Endodermal cell (in vitro differentiated cells): ENCODE measurements around the gene RPTN. TPM values are rescaled to one million over a fixed set of nuclear protein-coding genes. Genes with fewer than 3 reads are reported as not detected.
"Not testable (repeated sequence)": the region's sequence is repeated elsewhere in the genome, so short reads cannot be mapped to it uniquely, and the experiment has no call there.

Source experiments
- DNase-seq: peaks from one replicate; pipeline ENCODE4 v3.0.0-alpha.2; 2017
- H3K27ac ChIP-seq: 2 replicates; pipeline ENCODE4 v1.5.1; 2013; ENCODE audit warnings: mild to moderate bottlenecking, low read depth, low read length, moderate library complexity
- H3K27me3 ChIP-seq: 2 replicates; pipeline ENCODE4 v1.6.1; 2013; ENCODE audit warnings: mild to moderate bottlenecking, low read length, moderate library complexity; ENCODE audit not compliant: insufficient read depth, control insufficient read depth, poor library complexity, severe bottlenecking
- H3K36me3 ChIP-seq: 2 replicates; pipeline ENCODE4 v1.7.0; 2013; ENCODE audit warnings: mild to moderate bottlenecking, low read length, moderate library complexity; ENCODE audit not compliant: control insufficient read depth, insufficient read depth
- H3K4me1 ChIP-seq: one replicate; pipeline ENCODE4 v1.7.0; 2013; ENCODE audit warnings: low read length; ENCODE audit not compliant: control insufficient read depth, insufficient read depth
- H3K4me3 ChIP-seq: 2 replicates; pipeline ENCODE4 v1.5.1; 2013; ENCODE audit warnings: mild to moderate bottlenecking, low read length, moderate library complexity
- H3K9ac ChIP-seq: 2 replicates; pipeline ENCODE4 v1.6.1; 2013; ENCODE audit warnings: mild to moderate bottlenecking, low read length, moderate library complexity; ENCODE audit not compliant: poor library complexity, severe bottlenecking; ENCODE audit errors: extremely low read depth
- H3K9me3 ChIP-seq: 2 replicates; pipeline ENCODE4 v1.6.1; 2013; ENCODE audit warnings: mild to moderate bottlenecking, low read length, moderate library complexity; ENCODE audit not compliant: control insufficient read depth
- H3K27ac Mint-ChIP-seq: 2 replicates; pipeline ENCODE4 v1.8.0; 2020; ENCODE audit warnings: mixed read lengths
- H3K27me3 Mint-ChIP-seq: 2 replicates; pipeline ENCODE4 v1.8.0; 2021; ENCODE audit warnings: mild to moderate bottlenecking, mixed read lengths; ENCODE audit not compliant: insufficient read depth
- H3K36me3 Mint-ChIP-seq: 2 replicates; pipeline ENCODE4 v1.8.0; 2020; ENCODE audit warnings: low read depth, mixed read lengths
- H3K4me1 Mint-ChIP-seq: 2 replicates; pipeline ENCODE4 v1.8.0; 2020; ENCODE audit warnings: mixed read lengths
- H3K4me3 Mint-ChIP-seq: 2 replicates; pipeline ENCODE4 v1.8.0; 2020; ENCODE audit warnings: mild to moderate bottlenecking, moderate library complexity, mixed read lengths
- H3K9me3 Mint-ChIP-seq: 2 replicates; pipeline ENCODE4 v1.8.0; 2020; ENCODE audit warnings: mild to moderate bottlenecking, mixed read lengths
- WGBS, 2 experiments: methylation state at CpG; one replicate each; pipeline versions ENCODE4 v1.1.5 to v1.1.7; 2013; ENCODE audit warnings: missing lambda C conversion rate in 2 of 2, mixed read lengths in 1 of 2; ENCODE audit not compliant: insufficient coverage in 1 of 2, insufficient read length in 1 of 2; 5-methylcytosine and 5-hydroxymethylcytosine counted together
- total RNA-seq, 2 donors: library from RNA; stranded (reverse); fragmentation: NEBNext Ultra II Directional in 1 of 2; extraction: Animal tissue kit (Norgen Biotek cat#: 25700) in 1 of 2; gene quantifications; 2 replicates in 1 of 2; 3 replicates in 1 of 2; pipeline ENCODE4 v1.2.1, GENCODE V29; 2021
- TF ChIP-seq, protein P1 (sequence below): fragments of 200-600 bp; sonication (generic); conservative IDR thresholded peaks from 2 replicates; pipeline ENCODE4 v1.5.0; 2021; ENCODE audit warnings: antibody characterized with exemption, mild to moderate bottlenecking

The RPTN gene
- total RNA-seq, 2 donors from 2014 or later: not detected

DNA sequence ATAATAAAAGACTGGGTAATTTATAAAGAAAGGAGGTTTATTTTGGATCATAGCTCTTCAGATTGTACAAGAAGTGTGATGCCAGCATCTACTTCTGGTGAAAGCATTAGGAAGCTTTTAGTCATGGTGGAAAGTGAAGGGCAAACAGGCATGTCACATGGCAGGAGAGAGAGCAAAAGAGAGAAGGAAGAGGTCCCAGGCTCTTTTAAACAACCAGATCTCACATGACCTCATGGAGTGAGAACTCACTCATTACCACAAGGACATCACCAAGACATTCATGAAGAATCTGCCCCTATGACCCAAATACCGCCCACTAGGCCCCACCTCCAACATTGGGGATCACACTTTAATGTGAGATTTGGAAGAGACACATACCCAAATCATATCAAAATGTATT, 10.0 kb downstream of the RPTN start:
- Mint-ChIP-seq H3K9me3 (peaks cover 69% of the 10 kb centered on the region), H3K4me1 (no peaks in the 10 kb centered on the region), H3K4me3 (no peak overlapping the region), H3K27me3 (no peaks in the 10 kb centered on the region), H3K36me3 (no peaks in the 10 kb centered on the region), H3K27ac (no peak overlapping the region)
- Histone ChIP-seq H3K9me3 (peaks cover 62% of the 10 kb centered on the region), H3K4me1 (no peaks in the 10 kb centered on the region), H3K27ac (no peak overlapping the region), H3K4me3 (no peak overlapping the region), H3K36me3 (no peaks in the 10 kb centered on the region), H3K9ac (no peak overlapping the region), H3K27me3 (no peaks in the 10 kb centered on the region)
- TF ChIP-seq, protein P1, sequence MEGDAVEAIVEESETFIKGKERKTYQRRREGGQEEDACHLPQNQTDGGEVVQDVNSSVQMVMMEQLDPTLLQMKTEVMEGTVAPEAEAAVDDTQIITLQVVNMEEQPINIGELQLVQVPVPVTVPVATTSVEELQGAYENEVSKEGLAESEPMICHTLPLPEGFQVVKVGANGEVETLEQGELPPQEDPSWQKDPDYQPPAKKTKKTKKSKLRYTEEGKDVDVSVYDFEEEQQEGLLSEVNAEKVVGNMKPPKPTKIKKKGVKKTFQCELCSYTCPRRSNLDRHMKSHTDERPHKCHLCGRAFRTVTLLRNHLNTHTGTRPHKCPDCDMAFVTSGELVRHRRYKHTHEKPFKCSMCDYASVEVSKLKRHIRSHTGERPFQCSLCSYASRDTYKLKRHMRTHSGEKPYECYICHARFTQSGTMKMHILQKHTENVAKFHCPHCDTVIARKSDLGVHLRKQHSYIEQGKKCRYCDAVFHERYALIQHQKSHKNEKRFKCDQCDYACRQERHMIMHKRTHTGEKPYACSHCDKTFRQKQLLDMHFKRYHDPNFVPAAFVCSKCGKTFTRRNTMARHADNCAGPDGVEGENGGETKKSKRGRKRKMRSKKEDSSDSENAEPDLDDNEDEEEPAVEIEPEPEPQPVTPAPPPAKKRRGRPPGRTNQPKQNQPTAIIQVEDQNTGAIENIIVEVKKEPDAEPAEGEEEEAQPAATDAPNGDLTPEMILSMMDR: no peak
- DNase-seq: no peak
- 13% methylated on average over 1 of the region's 1 CpG; no CpG with 5 or more reads in 1 of the 2 experiments for WGBS, 2 experiments

DNA sequence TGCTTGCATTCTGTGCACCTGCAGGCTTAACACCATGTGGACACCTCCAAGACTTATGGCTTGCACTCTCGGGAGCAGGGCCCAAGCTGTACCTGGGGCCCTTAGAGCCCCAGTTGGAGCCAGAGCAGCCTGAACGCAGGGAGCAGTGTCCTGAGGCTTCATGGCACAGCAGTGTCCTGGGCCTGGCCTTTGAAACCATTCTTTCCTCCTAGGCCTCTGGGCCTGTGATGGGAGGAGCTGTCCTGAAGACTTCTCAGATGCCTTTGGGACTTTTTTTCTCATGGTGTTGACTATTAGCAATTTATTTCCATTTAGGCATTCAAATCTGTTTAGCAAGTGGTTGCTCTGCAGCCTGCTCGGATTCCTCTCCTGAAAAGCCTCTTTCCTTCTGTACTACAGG, 11.0 kb downstream of the RPTN start:
- no peak overlapping the region for H3K9ac ChIP-seq
- no peaks in the 10 kb centered on the region for H3K36me3 ChIP-seq
- no peak overlapping the region for H3K4me3 Mint-ChIP-seq
- no peak overlapping the region for H3K4me3 ChIP-seq
- H3K27ac ChIP-seq: no peak overlapping the region
- H3K27ac Mint-ChIP-seq: no peak overlapping the region
- TF ChIP-seq, protein P1: no peak
- H3K4me1 Mint-ChIP-seq: no peaks in the 10 kb centered on the region
- H3K27me3 ChIP-seq: no peaks in the 10 kb centered on the region
- peaks cover 62% of the 10 kb centered on the region for H3K9me3 ChIP-seq
- DNase-seq: no peak
- H3K36me3 Mint-ChIP-seq: no peaks in the 10 kb centered on the region
- no peaks in the 10 kb centered on the region for H3K4me1 ChIP-seq
- peaks cover 72% of the 10 kb centered on the region for H3K9me3 Mint-ChIP-seq
- no peaks in the 10 kb centered on the region for H3K27me3 Mint-ChIP-seq
- 40 to 47% methylated on average over 2 to 3 of the region's 3 CpGs for WGBS, 2 experiments

DNA sequence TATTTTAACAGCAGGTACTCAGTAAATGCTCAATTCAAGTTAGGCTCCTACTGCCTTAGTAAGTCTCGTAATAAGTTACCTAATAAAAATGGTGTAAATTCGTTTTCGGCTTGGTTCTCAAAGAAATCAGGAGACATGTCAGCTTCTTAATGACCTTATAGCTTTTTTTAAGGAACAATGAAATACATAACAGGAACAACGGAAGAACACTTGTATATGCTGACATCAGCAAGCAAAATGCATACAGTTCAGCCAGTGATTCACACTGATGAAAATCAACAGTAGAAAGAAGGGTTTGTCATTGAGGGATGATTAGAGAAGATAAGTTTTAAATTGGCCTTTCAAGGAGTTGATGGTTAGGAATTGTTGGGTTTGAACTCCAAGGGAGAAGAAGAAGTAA, 13.3 kb downstream of the RPTN start:
- Mint-ChIP-seq H3K4me3 (no peak overlapping the region), H3K36me3 (no peaks in the 10 kb centered on the region), H3K4me1 (no peaks in the 10 kb centered on the region), H3K27me3 (no peaks in the 10 kb centered on the region), H3K9me3 (peaks cover 57% of the 10 kb centered on the region), H3K27ac (no peak overlapping the region)
- H3K4me3 ChIP-seq: no peak overlapping the region
- no peaks in the 10 kb centered on the region for H3K27me3 ChIP-seq
- no peaks in the 10 kb centered on the region for H3K36me3 ChIP-seq
- no peaks in the 10 kb centered on the region for H3K4me1 ChIP-seq
- H3K27ac ChIP-seq: no peak overlapping the region
- DNase-seq: no peak
- WGBS, 2 experiments: 74 to 78% methylated on average over 4 of the region's 4 CpGs
- TF ChIP-seq, protein P1: no peak
- no peak overlapping the region for H3K9ac ChIP-seq
- peaks cover 46% of the 10 kb centered on the region for H3K9me3 ChIP-seq

DNA sequence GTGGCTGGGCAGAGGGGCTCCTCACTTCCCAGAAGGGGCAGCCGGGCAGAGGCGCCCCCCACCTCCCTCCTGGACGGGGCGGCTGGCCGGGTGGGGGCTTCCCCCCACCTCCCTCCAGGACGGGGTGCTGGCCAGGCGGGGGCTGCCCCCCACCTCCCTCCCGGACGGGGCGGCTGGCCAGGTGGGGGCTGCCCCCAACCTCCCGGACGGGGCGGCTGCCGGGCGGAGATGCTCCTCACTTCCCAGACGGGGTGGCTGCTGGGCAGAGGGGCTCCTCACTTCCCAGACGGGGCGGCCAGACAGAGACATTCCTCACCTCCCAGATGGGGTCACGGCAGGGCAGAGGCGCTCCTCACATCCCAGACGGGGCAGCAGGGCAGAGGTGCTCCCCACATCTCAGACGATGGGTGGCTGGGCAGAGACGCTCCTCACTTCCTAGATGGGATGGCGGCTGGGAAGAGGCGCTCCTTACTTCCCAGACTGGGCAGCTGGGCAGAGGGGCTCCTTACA, 14.3 kb downstream of the RPTN start:
- not testable (repeated sequence) for H3K4me3 ChIP-seq, H3K27me3 Mint-ChIP-seq, H3K27ac Mint-ChIP-seq, H3K4me1 ChIP-seq, DNase-seq, H3K36me3 Mint-ChIP-seq, H3K4me1 Mint-ChIP-seq, H3K9ac ChIP-seq, H3K4me3 Mint-ChIP-seq, H3K27ac ChIP-seq, H3K27me3 ChIP-seq, H3K36me3 ChIP-seq
- 81 to 88% methylated on average over 4 to 25 of the region's 25 CpGs for WGBS, 2 experiments
- peaks cover 41% of the 10 kb centered on the region for H3K9me3 ChIP-seq
- peaks cover 49% of the 10 kb centered on the region for H3K9me3 Mint-ChIP-seq
